ENCODE measurements around the gene NFATC3.

NFATC3 gene

GRCh38 chr16:68255712-68256111 is 170.5 kb downstream of the NFATC3 start:
- DNase-seq: no peak

- no peak for DNase-seq
Observed at GRCh38 chr16:68257251-68257905, 172.2 kb downstream of the NFATC3 start.

GRCh38 chr16:68257906-68258800 is 173.0 kb downstream of the NFATC3 start:
- DNase-seq: no peak

GRCh38 chr16:68259007-68259825 is 174.0 kb downstream of the NFATC3 start:
- no peak for DNase-seq

- DNase-seq: no peak
Observed at GRCh38 chr16:68263559-68264127, 178.5 kb downstream of the NFATC3 start.

GRCh38 chr16:68264128-68265077 is 179.2 kb downstream of the NFATC3 start, which contains the start of gene SLC7A6:
SLC7A6 (plus strand) TSS chr16:68264526; CDS start chr16:68274727, 10,201 bp downstream.
- DNase-seq: peak; percentile 91

- DNase-seq: peak; percentile 71
Observed at GRCh38 chr16:68265078-68265920, 180.1 kb downstream of the NFATC3 start.

- no peak for DNase-seq
Observed at GRCh38 chr16:68267612-68268405, 182.6 kb downstream of the NFATC3 start.

- DNase-seq: no peak
Observed at GRCh38 chr16:68269793-68270192, 184.6 kb downstream of the NFATC3 start.

- no peak for DNase-seq
Observed at GRCh38 chr16:68270353-68270752, 185.2 kb downstream of the NFATC3 start.

- DNase-seq: no peak
Observed at GRCh38 chr16:68272507-68273209, 187.5 kb downstream of the NFATC3 start.

GRCh38 chr16:68273459-68273858 is 188.3 kb downstream of the NFATC3 start:
- DNase-seq: no peak

GRCh38 chr16:68273896-68274295 is 188.7 kb downstream of the NFATC3 start:
- DNase-seq: no peak

- no peak for DNase-seq
Observed at GRCh38 chr16:68274441-68274840, 189.3 kb downstream of the NFATC3 start.

GRCh38 chr16:68275611-68276191 is 190.5 kb downstream of the NFATC3 start:
- peak; percentile 38 for DNase-seq

GRCh38 chr16:68276223-68276622 is 191.1 kb downstream of the NFATC3 start:
- no peak for DNase-seq
